Muscle of leg (tissue), 11 donors: ENCODE measurements around the gene ARHGAP42. TPM values are rescaled to one million over a fixed set of nuclear protein-coding genes. Genes with fewer than 3 reads are reported as not detected.

Source experiments
- DNase-seq: peaks from one replicate; pipeline ENCODE4 v3.0.0; 2013
- H3K27ac ChIP-seq: one replicate; pipeline ENCODE4 v1.5.1; 2013; ENCODE audit warnings: mild to moderate bottlenecking, low read length, control low read depth
- H3K27me3 ChIP-seq: one replicate; pipeline ENCODE4 v1.6.1; 2013; ENCODE audit warnings: low read length; ENCODE audit not compliant: control insufficient read depth, insufficient read depth
- H3K36me3 ChIP-seq: one replicate; pipeline ENCODE4 v1.6.1; 2013; ENCODE audit warnings: low read length; ENCODE audit not compliant: control insufficient read depth, insufficient read depth
- H3K4me1 ChIP-seq: one replicate; pipeline ENCODE4 v1.6.1; 2013; ENCODE audit warnings: low read length; ENCODE audit not compliant: control insufficient read depth, insufficient read depth
- H3K4me3 ChIP-seq: one replicate; pipeline ENCODE4 v1.5.1; 2013; ENCODE audit warnings: low read length, control low read depth
- H3K9me3 ChIP-seq: replicated peaks from 2 replicates; pipeline ENCODE4 v1.6.1; 2013; ENCODE audit warnings: low read depth, low read length; ENCODE audit not compliant: control insufficient read depth
- whole genome bisulfite sequencing: methylation state at CpG from one replicate; pipeline ENCODE4 v1.1.5; 2013; ENCODE audit warnings: missing lambda C conversion rate; ENCODE audit not compliant: insufficient coverage; 5-methylcytosine and 5-hydroxymethylcytosine counted together
- polyA plus RNA-seq, 8 donors: library from polyadenylated mRNA; unstranded; fragments of 120-200 nt; gene quantifications; one replicate each; pipeline versions ENCODE4 v1.2.1 to v1.2.3, GENCODE V29; 2013; ENCODE audit warnings: inconsistent platforms in 1 of 8, low replicate concordance in 1 of 8; ENCODE audit not compliant: insufficient read length in 8 of 8, insufficient read depth in 1 of 8
- total RNA-seq: library from RNA; stranded (reverse); fragments of 120-200 nt; gene quantifications from one replicate; pipeline ENCODE4 v1.2.4, GENCODE V29; 2013

ARHGAP42 gene
- total and polyA plus RNA-seq, 9 donors: 17.8 to 29.6 (median 24.4) TPM

GRCh38 chr11:100691896-100692653 is 5.0 kb downstream of the ARHGAP42 start:
- Histone ChIP-seq H3K27me3 (no peaks in the 10 kb centered on the region), H3K4me3 (no peak overlapping the region), H3K4me1 (peaks cover 7% of the 10 kb centered on the region), H3K9me3 (no peaks in the 10 kb centered on the region), H3K27ac (no peak overlapping the region), H3K36me3 (peaks cover 6% of the 10 kb centered on the region)
- DNase-seq: no peak
- WGBS: 100% methylated on average over 1 of the region's 1 CpG

- peaks cover 10% of the 10 kb centered on the region for H3K9me3 ChIP-seq
- H3K27me3 ChIP-seq: no peaks in the 10 kb centered on the region
- DNase-seq: no peak
- peaks cover 12% of the 10 kb centered on the region for H3K36me3 ChIP-seq
- H3K27ac ChIP-seq: no peak overlapping the region
- peaks cover 2% of the 10 kb centered on the region for H3K4me1 ChIP-seq
- WGBS: no CpG with 5 or more reads among the region's 5 CpGs
- no peak overlapping the region for H3K4me3 ChIP-seq
Observed at GRCh38 chr11:100695911-100696310, 8.8 kb downstream of the ARHGAP42 start.

GRCh38 chr11:100703139-100703538 is 16.1 kb downstream of the ARHGAP42 start:
- Histone ChIP-seq H3K4me1 (no peaks in the 10 kb centered on the region), H3K9me3 (peaks cover 8% of the 10 kb centered on the region), H3K4me3 (no peak overlapping the region), H3K36me3 (peaks cover 12% of the 10 kb centered on the region), H3K27ac (no peak overlapping the region), H3K27me3 (no peaks in the 10 kb centered on the region)
- 60% methylated on average over 1 of the region's 2 CpGs for WGBS
- DNase-seq: peak; percentile 76

GRCh38 chr11:100703801-100704575 is 16.9 kb downstream of the ARHGAP42 start:
- peak overlapping the region; percentile 15 for H3K27ac ChIP-seq
- no peak overlapping the region for H3K4me3 ChIP-seq
- peaks cover under 1% of the 10 kb centered on the region for H3K4me1 ChIP-seq
- DNase-seq: no peak
- H3K27me3 ChIP-seq: no peaks in the 10 kb centered on the region
- WGBS: 44% methylated on average over 4 of the region's 5 CpGs
- peaks cover 12% of the 10 kb centered on the region for H3K36me3 ChIP-seq
- H3K9me3 ChIP-seq: peaks cover 5% of the 10 kb centered on the region

GRCh38 chr11:100705447-100705846 is 18.4 kb downstream of the ARHGAP42 start:
- no peak for DNase-seq
- Histone ChIP-seq H3K27me3 (no peaks in the 10 kb centered on the region), H3K4me1 (peaks cover 4% of the 10 kb centered on the region), H3K36me3 (peaks cover 10% of the 10 kb centered on the region), H3K4me3 (no peak overlapping the region), H3K9me3 (peaks cover 2% of the 10 kb centered on the region), H3K27ac (no peak overlapping the region)
- WGBS: no CpG with 5 or more reads among the region's 2 CpGs

GRCh38 chr11:100706179-100706578 is 19.1 kb downstream of the ARHGAP42 start:
- DNase-seq: no peak
- Histone ChIP-seq H3K4me3 (no peak overlapping the region), H3K36me3 (peaks cover 4% of the 10 kb centered on the region), H3K27ac (no peak overlapping the region), H3K4me1 (peaks cover 4% of the 10 kb centered on the region), H3K27me3 (no peaks in the 10 kb centered on the region), H3K9me3 (no peaks in the 10 kb centered on the region)

- peak overlapping the region; percentile 78 for H3K27ac ChIP-seq
- no CpG with 5 or more reads among the region's 3 CpGs for WGBS
- H3K36me3 ChIP-seq: no peaks in the 10 kb centered on the region
- no peaks in the 10 kb centered on the region for H3K27me3 ChIP-seq
- DNase-seq: peak; percentile 82
- H3K9me3 ChIP-seq: no peaks in the 10 kb centered on the region
- peaks cover 4% of the 10 kb centered on the region for H3K4me1 ChIP-seq
- H3K4me3 ChIP-seq: no peak overlapping the region
Observed at GRCh38 chr11:100709233-100709957, 22.3 kb downstream of the ARHGAP42 start.

GRCh38 chr11:100711984-100712383 is 24.9 kb downstream of the ARHGAP42 start:
- no peak overlapping the region for H3K27ac ChIP-seq
- no peak for DNase-seq
- WGBS: no CpG with 5 or more reads among the region's 3 CpGs
- no peaks in the 10 kb centered on the region for H3K36me3 ChIP-seq
- peaks cover 7% of the 10 kb centered on the region for H3K4me1 ChIP-seq
- no peak overlapping the region for H3K4me3 ChIP-seq
- no peaks in the 10 kb centered on the region for H3K9me3 ChIP-seq
- no peaks in the 10 kb centered on the region for H3K27me3 ChIP-seq

- Histone ChIP-seq H3K27ac (no peak overlapping the region), H3K36me3 (no peaks in the 10 kb centered on the region), H3K4me3 (no peak overlapping the region), H3K4me1 (peaks cover 7% of the 10 kb centered on the region), H3K27me3 (no peaks in the 10 kb centered on the region), H3K9me3 (no peaks in the 10 kb centered on the region)
- DNase-seq: no peak
- WGBS: 17% methylated on average over 1 of the region's 3 CpGs
Observed at GRCh38 chr11:100712583-100712982, 25.5 kb downstream of the ARHGAP42 start.

GRCh38 chr11:100715165-100715761 is 28.2 kb downstream of the ARHGAP42 start:
- peak overlapping the region; percentile 53 for H3K27ac ChIP-seq
- peak; percentile 50 for DNase-seq
- peaks cover 13% of the 10 kb centered on the region for H3K4me1 ChIP-seq
- H3K9me3 ChIP-seq: no peaks in the 10 kb centered on the region
- no peak overlapping the region for H3K4me3 ChIP-seq
- 60% methylated on average over 1 of the region's 3 CpGs for WGBS
- no peaks in the 10 kb centered on the region for H3K36me3 ChIP-seq
- H3K27me3 ChIP-seq: no peaks in the 10 kb centered on the region
